Right hindlimb (tissue), 1 donor: ENCODE data around the gene ASPDH.
A peak's percentile ranks its signal among the peaks of the same experiment; 100 is the strongest.
"Not testable (repeated sequence)": the region's sequence is repeated elsewhere in the genome, so short reads cannot be mapped to it uniquely, and the experiment has no call there.

ENCODE experiments used
- DNase-seq: peaks from one replicate; pipeline ENCODE4 v3.0.0-alpha.2; 2018

Gene ASPDH

DNA sequence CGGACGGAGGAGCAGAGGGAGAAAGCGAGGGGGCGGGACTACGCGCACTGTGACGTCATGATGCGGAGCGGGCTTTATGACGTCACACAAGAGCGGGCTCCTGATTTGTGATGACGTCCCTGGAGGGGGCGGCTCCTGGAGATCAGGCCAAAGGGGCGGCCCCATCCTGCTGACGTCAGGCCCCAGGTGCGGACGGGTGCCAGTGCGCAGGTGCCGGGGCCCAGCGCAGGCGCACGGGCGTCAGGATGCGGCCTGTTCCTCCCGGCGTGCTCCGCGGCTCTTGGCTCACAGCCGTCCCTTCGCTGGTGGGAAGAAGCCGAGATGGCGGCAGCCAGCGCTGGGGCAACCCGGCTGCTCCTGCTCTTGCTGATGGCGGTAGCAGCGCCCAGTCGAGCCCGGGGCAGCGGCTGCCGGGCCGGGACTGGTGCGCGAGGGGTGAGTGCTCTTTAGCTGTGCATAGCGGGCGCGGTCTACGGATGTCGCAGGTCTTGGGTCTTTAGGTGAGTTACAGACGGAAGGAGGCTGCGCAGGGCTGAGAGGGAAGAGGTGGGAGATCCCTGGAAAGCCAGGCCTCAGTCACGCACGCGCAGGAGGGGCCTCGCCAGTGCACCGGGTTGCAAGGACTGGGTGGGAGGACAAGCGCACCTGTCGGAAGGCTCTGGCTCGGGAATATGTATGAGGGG is 37.3 kb downstream of the ASPDH start, which contains the start of the genes EMC10 and GARIN5A:
Gene EMC10 (plus strand): TSS at position 284 of the 683 bp plus-strand sequence. CDS start 38 bp downstream, at position 322.
Gene GARIN5A (minus strand): TSS at position 625 of the 683 bp plus-strand sequence. CDS start 460 bp downstream, at position 165.
- DNase-seq = peak; percentile 95

DNA sequence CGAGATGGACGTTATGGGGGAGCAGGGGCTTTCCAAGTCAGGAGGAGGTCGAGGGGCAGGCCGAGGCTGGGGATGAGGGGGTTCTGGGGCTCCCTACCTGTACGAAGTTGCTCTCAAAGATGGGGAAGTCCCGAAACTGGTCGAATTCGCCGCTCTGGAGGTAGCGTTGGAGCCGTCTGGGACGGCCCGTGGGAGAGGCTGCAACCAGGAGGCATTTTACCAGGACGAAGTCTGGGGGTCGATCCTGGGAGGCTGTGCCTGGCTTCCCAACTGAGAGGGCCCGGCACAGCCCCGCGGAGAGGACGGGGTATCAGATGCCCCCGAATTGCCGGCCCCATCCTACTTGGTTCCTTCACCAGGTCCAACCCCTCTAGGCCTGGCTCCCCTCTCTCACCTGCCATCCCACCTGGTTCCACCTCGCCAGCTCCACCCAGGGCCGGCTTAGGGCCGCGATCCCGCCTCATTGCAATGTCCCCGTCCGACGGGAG is 37.9 kb downstream of the ASPDH start:
- DNase-seq = no peak

DNA sequence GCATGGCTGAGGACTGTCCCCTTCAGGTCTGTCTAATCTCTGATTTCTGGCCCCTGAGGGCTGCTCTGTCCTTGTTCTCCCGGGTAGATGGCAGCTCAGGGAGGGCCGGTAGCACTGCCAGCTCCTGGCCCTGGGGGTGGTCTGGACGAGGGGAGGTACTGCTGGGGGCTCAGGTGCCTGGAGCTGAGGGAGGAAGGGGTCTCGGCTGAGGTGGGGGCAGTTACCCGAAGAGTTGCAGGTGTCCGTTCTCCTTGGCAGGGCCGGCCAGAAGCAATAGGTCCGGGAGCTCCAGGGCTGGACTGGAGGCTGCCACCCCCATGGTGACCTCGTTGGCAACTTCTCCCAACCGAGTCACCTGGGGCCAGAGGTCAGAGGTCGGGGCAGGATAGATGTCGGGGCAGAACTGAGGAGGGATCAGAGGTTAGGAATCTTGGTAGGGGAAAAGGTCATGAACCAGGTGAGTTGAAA is 38.6 kb downstream of the ASPDH start:
- no peak for DNase-seq

DNA sequence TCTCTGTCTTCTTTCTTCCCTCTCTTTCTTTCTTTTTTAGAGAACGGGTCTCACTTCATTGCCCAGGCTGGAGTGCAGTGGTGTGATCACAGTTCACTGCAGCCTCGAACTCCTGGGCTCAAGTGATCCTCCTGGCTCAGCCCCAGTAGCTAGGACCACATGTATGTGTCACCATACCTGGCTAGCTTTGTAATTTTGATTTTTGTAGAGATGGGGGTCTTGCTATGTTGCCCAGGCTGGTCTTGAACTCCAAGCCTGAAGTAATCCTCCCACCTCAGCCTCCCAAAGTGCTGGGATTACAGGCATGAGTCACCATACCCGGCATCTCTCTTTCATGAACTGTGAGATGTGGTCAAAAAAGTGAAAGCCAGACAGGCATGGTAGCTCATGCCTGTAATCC is 40.4 kb downstream of the ASPDH start:
- DNase-seq = not testable (repeated sequence)

DNA sequence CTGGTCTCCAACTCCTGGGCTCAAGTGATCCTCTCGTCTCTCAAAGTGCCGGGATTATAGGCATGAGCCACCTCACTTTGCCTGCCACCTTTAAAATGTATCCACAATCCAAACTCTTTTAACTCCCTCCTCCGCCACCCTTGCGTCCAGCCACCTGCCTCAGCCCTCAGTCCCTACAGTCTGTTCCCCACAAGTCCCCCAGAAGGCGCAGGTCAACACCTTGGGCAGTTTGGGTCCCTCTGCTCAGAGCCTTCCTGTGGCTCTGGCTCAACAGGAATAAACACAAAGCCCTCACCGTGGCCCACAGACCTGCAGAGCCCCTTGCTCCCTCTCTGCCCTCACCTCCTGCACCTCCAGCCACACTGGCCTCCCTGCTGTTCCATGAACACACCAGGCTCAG is 44.9 kb downstream of the ASPDH start:
- DNase-seq = no peak

DNA sequence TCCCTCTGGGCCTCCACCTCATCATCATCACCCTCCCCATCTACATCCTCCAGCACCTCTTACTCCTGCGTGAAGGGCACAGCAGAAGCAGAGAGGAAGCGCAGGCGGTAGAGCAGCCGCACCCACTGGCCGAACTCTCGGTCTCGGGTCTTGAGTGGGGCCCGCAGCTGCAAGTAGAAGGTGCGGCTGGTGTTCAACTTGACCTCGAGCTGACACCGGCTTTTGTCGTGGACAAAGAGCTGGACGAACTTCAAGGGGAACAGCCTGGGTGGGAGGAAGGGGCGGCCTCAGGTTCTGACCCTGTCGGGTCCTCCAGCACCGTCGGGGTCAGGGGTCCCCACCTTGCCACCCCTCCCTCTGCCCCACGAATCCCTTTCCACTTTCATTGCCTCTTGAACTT is 46.1 kb downstream of the ASPDH start:
- no peak for DNase-seq

DNA sequence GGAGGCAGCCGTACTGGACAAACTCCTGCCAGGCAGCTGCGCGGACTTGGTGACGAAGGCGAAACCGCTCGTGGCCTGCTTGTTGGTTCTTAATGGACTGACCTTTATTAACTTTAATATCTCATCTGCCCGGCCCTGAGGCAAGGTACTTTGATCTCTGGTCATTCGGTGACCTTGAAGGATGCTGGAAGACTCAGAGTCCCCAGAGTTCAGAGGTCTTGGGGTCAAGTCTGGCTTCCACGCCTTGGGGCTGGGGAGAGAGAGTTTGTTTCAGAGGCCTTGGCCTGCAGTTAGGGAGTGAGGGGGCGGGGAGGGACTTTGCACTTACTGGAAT is 47.0 kb downstream of the ASPDH start:
- DNase-seq = no peak

DNA sequence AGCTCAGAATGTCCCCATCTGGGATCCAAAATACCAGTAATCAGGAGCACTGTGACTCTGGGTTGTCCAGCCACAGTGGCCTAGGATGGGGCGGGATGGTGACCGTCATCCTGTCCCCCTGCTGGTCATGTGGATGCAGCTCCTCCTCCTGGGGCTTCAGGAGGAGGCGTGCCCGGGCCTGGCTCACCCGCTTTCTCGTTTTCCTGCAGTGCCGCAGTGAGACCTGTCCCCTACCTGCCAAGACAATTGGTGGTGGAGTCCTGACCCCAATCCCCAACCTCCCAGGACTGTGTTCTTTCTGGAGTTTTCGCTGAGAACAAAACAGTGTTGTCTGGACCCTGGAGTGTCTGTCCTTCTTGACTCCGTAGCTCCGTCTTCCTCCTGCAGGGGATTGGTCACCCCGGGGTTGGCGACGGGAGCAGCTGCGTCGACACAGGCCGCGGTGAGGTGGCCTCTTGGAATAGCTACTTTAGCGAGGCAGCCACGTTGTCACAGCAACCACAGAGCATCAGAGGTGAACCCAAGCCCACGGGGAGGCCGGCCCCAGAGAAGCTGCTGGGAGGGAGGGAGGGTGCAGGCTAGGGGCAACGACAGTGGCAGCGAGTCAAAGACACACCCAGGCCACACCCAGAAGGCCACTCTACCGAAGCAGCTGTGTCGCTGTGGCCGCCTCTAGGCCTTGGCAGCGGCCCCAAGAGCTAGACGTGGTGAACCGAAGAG is 47.6 kb downstream of the ASPDH start:
- peak; percentile 81 for DNase-seq

DNA sequence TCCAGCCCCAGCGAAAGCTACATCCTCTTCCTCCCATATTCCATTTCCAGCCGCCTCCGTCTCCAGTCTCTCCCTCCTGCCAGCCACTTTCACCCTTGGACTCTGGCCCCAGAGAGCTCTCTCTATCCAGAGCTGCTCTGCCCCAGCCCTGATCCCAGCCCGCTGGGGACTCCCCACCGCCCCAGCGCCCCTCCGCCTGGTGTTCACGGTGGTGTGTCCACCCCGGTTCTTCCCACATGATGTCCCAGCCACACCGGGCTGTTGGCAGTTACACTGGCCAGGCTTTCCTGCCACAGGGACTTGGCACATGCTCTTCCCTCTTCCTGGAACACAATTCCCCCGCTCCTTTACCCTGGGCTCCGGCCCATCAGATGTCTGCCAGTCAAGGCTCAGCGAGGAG is 48.7 kb downstream of the ASPDH start:
- DNase-seq = no peak

DNA sequence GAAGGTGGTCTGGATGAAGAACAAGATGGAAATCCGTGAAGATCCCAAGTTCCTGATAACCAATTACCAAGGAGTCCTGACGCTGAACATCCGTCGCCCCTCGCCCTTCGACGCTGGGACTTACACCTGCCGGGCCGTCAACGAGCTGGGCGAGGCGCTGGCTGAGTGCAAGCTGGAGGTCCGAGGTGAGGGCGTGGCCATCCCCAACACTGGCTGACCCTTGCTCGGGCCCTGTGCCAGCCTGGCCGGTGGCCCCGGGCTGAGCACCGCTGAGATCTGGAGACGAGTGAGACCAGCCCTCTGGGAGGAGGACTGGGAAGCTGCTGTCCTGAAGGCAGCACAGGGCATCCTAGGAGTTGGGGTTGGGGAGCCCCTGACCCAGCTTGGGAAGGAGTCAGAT is 49.4 kb downstream of the ASPDH start:
- DNase-seq = no peak

DNA sequence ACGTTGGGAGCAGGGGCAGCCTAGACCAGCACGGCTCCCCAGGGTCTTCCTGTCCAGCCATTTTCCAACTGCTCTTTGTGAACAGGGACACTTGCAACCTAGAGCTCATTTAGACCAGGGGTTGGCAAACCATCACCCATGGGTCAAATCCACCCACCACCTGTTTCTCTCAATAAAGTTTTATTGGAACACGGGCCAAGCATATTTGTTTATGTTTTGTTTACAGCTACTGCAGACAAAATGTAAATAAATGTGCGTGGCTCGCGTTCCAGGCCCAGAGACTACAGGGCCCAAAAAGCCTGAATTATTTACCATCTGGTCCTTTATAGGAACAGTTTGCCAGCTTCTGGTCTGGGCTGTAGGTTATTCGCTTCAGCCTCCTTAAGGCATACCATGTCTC is 50.7 kb downstream of the ASPDH start:
- no peak for DNase-seq
